Measurements from ENCODE around the gene NUCB1.
"Not testable (repeated sequence)": the region's sequence is repeated elsewhere in the genome, so short reads cannot be mapped to it uniquely, and the experiment has no call there.

GRCh38 chr19:48925890-48926289, 25.8 kb downstream of the NUCB1 start:
- TF ChIP-seq CTCF, POLR2A (IDR thresholded peaks at IDR 0.05): not testable (repeated sequence)

All from body of pancreas (tissue), 4 donors.